ENCODE results near the gene IRAG1. TPM values are rescaled to one million over a fixed set of nuclear protein-coding genes. Genes with fewer than 3 reads are reported as not detected.

The IRAG1 gene
- total and polyA plus RNA-seq, 2 experiments from 2014 or later, result 1.5 to 2.7 TPM

GRCh38 chr11:10708131-10708530 lies 14.6 kb upstream of the IRAG1 start:
- H3K27me3 ChIP-seq (ENCODE audit: insufficient read depth), result no peaks in the 10 kb centered on the region
- H3F3A ChIP-seq (replicated peaks; ENCODE audit: low read depth), result no peaks in the 10 kb centered on the region
- no peaks in the 10 kb centered on the region for H3K9me2 ChIP-seq (ENCODE audit: insufficient read depth)
- H3K27ac ChIP-seq (ENCODE audit: low read depth), result no peak overlapping the region
- Mint-ChIP-seq H3K4me3 (no peak overlapping the region), H3K36me3 (ENCODE audit: low read depth) (no peaks in the 10 kb centered on the region), H3K27me3 (ENCODE audit: insufficient read depth, low read depth, poor library complexity) (no peaks in the 10 kb centered on the region), H3K27ac (no peak overlapping the region), H3K4me1 (peaks cover 2% of the 10 kb centered on the region; the same call in 1 of the 3 replicates), H3K9me3 (no peaks in the 10 kb centered on the region)
- no peak overlapping the region for H3K4me2 ChIP-seq
- H3K4me3 ChIP-seq, result no peak overlapping the region
- no peaks in the 10 kb centered on the region for H3K36me3 ChIP-seq (ENCODE audit: insufficient read depth)
- no peak for DNase-seq (ENCODE audit: low spot score)
- no peaks in the 10 kb centered on the region for H4K20me1 ChIP-seq (replicated peaks; ENCODE audit: insufficient read depth)
- TF ChIP-seq JUNB (IDR thresholded peaks at IDR 0.05; ENCODE audit: unreplicated experiment) (no peak), CREB1 (CRISPR knock-in tag; IDR thresholded peaks at IDR 0.05; ENCODE audit: low read depth) (no peak), POLR2AphosphoS5 (IDR thresholded peaks at IDR 0.05; ENCODE audit: low read depth) (no peak), EZH2 (IDR thresholded peaks at IDR 0.05; ENCODE audit: low read depth, unreplicated experiment) (no peak), ZNF462 (CRISPR knock-in tag; IDR thresholded peaks at IDR 0.05) (no peak), STAT1 (IDR thresholded peaks at IDR 0.05; ENCODE audit: unreplicated experiment) (no peak), ZNF331 (CRISPR knock-in tag; IDR thresholded peaks at IDR 0.05; ENCODE audit: low read depth) (no peak), ZNF114 (CRISPR knock-in tag; IDR thresholded peaks at IDR 0.05) (no peak), NANOG (IDR thresholded peaks at IDR 0.05; ENCODE audit: borderline replicate concordance) (no peak), EZH2phosphoT487 (IDR thresholded peaks at IDR 0.05; ENCODE audit: unreplicated experiment) (no peak)
- TF ChIP-seq, protein P1, sequence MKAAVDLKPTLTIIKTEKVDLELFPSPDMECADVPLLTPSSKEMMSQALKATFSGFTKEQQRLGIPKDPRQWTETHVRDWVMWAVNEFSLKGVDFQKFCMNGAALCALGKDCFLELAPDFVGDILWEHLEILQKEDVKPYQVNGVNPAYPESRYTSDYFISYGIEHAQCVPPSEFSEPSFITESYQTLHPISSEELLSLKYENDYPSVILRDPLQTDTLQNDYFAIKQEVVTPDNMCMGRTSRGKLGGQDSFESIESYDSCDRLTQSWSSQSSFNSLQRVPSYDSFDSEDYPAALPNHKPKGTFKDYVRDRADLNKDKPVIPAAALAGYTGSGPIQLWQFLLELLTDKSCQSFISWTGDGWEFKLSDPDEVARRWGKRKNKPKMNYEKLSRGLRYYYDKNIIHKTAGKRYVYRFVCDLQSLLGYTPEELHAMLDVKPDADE (IDR thresholded peaks at IDR 0.05), result no peak
- TF ChIP-seq, protein P2, sequence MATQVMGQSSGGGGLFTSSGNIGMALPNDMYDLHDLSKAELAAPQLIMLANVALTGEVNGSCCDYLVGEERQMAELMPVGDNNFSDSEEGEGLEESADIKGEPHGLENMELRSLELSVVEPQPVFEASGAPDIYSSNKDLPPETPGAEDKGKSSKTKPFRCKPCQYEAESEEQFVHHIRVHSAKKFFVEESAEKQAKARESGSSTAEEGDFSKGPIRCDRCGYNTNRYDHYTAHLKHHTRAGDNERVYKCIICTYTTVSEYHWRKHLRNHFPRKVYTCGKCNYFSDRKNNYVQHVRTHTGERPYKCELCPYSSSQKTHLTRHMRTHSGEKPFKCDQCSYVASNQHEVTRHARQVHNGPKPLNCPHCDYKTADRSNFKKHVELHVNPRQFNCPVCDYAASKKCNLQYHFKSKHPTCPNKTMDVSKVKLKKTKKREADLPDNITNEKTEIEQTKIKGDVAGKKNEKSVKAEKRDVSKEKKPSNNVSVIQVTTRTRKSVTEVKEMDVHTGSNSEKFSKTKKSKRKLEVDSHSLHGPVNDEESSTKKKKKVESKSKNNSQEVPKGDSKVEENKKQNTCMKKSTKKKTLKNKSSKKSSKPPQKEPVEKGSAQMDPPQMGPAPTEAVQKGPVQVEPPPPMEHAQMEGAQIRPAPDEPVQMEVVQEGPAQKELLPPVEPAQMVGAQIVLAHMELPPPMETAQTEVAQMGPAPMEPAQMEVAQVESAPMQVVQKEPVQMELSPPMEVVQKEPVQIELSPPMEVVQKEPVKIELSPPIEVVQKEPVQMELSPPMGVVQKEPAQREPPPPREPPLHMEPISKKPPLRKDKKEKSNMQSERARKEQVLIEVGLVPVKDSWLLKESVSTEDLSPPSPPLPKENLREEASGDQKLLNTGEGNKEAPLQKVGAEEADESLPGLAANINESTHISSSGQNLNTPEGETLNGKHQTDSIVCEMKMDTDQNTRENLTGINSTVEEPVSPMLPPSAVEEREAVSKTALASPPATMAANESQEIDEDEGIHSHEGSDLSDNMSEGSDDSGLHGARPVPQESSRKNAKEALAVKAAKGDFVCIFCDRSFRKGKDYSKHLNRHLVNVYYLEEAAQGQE (IDR thresholded peaks at IDR 0.05; ENCODE audit: unreplicated experiment), result no peak
- TF ChIP-seq, protein P3, sequence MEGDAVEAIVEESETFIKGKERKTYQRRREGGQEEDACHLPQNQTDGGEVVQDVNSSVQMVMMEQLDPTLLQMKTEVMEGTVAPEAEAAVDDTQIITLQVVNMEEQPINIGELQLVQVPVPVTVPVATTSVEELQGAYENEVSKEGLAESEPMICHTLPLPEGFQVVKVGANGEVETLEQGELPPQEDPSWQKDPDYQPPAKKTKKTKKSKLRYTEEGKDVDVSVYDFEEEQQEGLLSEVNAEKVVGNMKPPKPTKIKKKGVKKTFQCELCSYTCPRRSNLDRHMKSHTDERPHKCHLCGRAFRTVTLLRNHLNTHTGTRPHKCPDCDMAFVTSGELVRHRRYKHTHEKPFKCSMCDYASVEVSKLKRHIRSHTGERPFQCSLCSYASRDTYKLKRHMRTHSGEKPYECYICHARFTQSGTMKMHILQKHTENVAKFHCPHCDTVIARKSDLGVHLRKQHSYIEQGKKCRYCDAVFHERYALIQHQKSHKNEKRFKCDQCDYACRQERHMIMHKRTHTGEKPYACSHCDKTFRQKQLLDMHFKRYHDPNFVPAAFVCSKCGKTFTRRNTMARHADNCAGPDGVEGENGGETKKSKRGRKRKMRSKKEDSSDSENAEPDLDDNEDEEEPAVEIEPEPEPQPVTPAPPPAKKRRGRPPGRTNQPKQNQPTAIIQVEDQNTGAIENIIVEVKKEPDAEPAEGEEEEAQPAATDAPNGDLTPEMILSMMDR (conservative IDR thresholded peaks at IDR 0.05; ENCODE audit: low read depth in 2 of 2), result no peak
- H2AFZ ChIP-seq, result no peak overlapping the region
- no peaks in the 10 kb centered on the region for H3K79me2 ChIP-seq (replicated peaks; ENCODE audit: insufficient read depth)
- ATAC-seq, result no peak
- no peaks in the 10 kb centered on the region for H3K4me1 ChIP-seq (ENCODE audit: insufficient read depth)
